Neuronal stem cell (in vitro differentiated cells): ENCODE data around the gene UFSP2. TPM values are rescaled to one million over a fixed set of nuclear protein-coding genes. Genes with fewer than 3 reads are reported as not detected.

Source experiments
- DNase-seq: peaks from one replicate; pipeline ENCODE4 v3.0.0-alpha.2; 2013; ENCODE audit warnings: low spot score
- H2AFZ ChIP-seq: one replicate; pipeline ENCODE4 v1.6.1; 2013; ENCODE audit warnings: mild to moderate bottlenecking, low read length, inconsistent platforms
- H2AK5ac ChIP-seq: 2 replicates; pipeline ENCODE4 v1.6.1; 2013; ENCODE audit warnings: low read depth, mild to moderate bottlenecking, inconsistent platforms, low read length, moderate library complexity, mixed read lengths
- H2BK120ac ChIP-seq: 2 replicates; pipeline ENCODE4 v1.6.1; 2013; ENCODE audit warnings: low read depth, mild to moderate bottlenecking, inconsistent platforms, low read length, moderate library complexity, mixed read lengths
- H2BK12ac ChIP-seq: one replicate; pipeline ENCODE4 v1.6.1; 2013; ENCODE audit warnings: low read length, inconsistent platforms
- H2BK15ac ChIP-seq: 2 replicates; pipeline ENCODE4 v1.6.1; 2013; ENCODE audit warnings: mild to moderate bottlenecking, low read length, inconsistent platforms, mixed read lengths
- H2BK5ac ChIP-seq: one replicate; pipeline ENCODE4 v1.6.1; 2013; ENCODE audit warnings: inconsistent platforms, mild to moderate bottlenecking, low read length, moderate library complexity
- H3K14ac ChIP-seq: one replicate; pipeline ENCODE4 v1.6.1; 2013; ENCODE audit warnings: low read length, inconsistent platforms
- H3K18ac ChIP-seq: 2 replicates; pipeline ENCODE4 v1.6.1; 2013; ENCODE audit warnings: low read length, inconsistent platforms
- H3K23ac ChIP-seq: 2 replicates; pipeline ENCODE4 v1.6.1; 2013; ENCODE audit warnings: low read depth, mild to moderate bottlenecking, mixed read lengths, low read length, inconsistent platforms; ENCODE audit not compliant: poor library complexity
- H3K27ac ChIP-seq: replicated peaks from 3 replicates; pipeline ENCODE4 v1.5.1; 2013; ENCODE audit warnings: low read length, inconsistent platforms
- H3K27me3 ChIP-seq, 3 experiments: 2 replicates each; pipeline ENCODE4 v1.6.1; 2013; ENCODE audit warnings: low read length in 3 of 3, mild to moderate bottlenecking in 2 of 3, inconsistent platforms in 1 of 3, low read depth in 1 of 3, mixed read lengths in 1 of 3, moderate library complexity in 1 of 3; ENCODE audit not compliant: control insufficient read depth in 3 of 3, insufficient read depth in 3 of 3
- H3K36me3 ChIP-seq, 2 donors: replicated peaks in 1 of 2; 2 replicates each; pipeline ENCODE4 v1.6.1; 2013; ENCODE audit warnings: low read length in 2 of 2; ENCODE audit not compliant: control insufficient read depth in 2 of 2, insufficient read depth in 2 of 2
- H3K4ac ChIP-seq: 2 replicates; pipeline ENCODE4 v1.6.1; 2013; ENCODE audit warnings: inconsistent platforms, mild to moderate bottlenecking, low read length, moderate library complexity
- H3K4me1 ChIP-seq, 2 donors: 1 replicate in 1 of 2; 2 replicates in 1 of 2; pipeline ENCODE4 v1.6.1; 2013; ENCODE audit warnings: low read length in 2 of 2, low read depth in 1 of 2; ENCODE audit not compliant: control insufficient read depth in 2 of 2, insufficient read depth in 1 of 2
- H3K4me2 ChIP-seq: one replicate; pipeline ENCODE4 v1.6.1; 2013; ENCODE audit warnings: mild to moderate bottlenecking, low read length, inconsistent platforms; ENCODE audit not compliant: insufficient read depth, poor library complexity, severe bottlenecking
- H3K4me3 ChIP-seq, 2 donors: 2 replicates each; pipeline ENCODE4 v1.5.1; 2013; ENCODE audit warnings: low read length in 2 of 2, mild to moderate bottlenecking in 2 of 2, inconsistent platforms in 1 of 2, moderate library complexity in 1 of 2
- H3K79me1 ChIP-seq: one replicate; pipeline ENCODE4 v1.6.1; 2013; ENCODE audit warnings: low read depth, mild to moderate bottlenecking, inconsistent platforms, low read length, moderate library complexity
- H3K9ac ChIP-seq: one replicate; pipeline ENCODE4 v1.6.1; 2013; ENCODE audit warnings: mild to moderate bottlenecking, low read depth, low read length, inconsistent platforms; ENCODE audit not compliant: poor library complexity
- H3K9me3 ChIP-seq, 2 donors: replicated peaks in 1 of 2; 2 replicates each; pipeline versions ENCODE3 to v1.6.1; 2013; ENCODE audit warnings: low read length in 2 of 2, mild to moderate bottlenecking in 2 of 2, inconsistent platforms in 1 of 2, low read depth in 1 of 2, mixed read lengths in 1 of 2, moderate library complexity in 1 of 2; ENCODE audit not compliant: control insufficient read depth in 2 of 2, insufficient read depth in 1 of 2
- H4K8ac ChIP-seq: one replicate; pipeline ENCODE4 v1.6.1; 2013; ENCODE audit warnings: low read depth, mild to moderate bottlenecking, inconsistent platforms, low read length, moderate library complexity
- H4K91ac ChIP-seq: one replicate; pipeline ENCODE4 v1.6.1; 2013; ENCODE audit warnings: low read length, low read depth, mild to moderate bottlenecking, inconsistent platforms; ENCODE audit not compliant: poor library complexity
- WGBS, 2 donors: extraction: QIAGEN DNeasy Blood & Tissue Kit; methylation state at CpG; one replicate each; pipeline ENCODE4 v1.1.7; 2013; ENCODE audit warnings: missing lambda C conversion rate in 2 of 2, mixed read lengths in 1 of 2; ENCODE audit not compliant: insufficient read length in 2 of 2, insufficient replicate concordance in 1 of 2; ENCODE audit errors: extremely low coverage in 2 of 2; 5-methylcytosine and 5-hydroxymethylcytosine counted together
- small RNA-seq: library from polyadenylated mRNA; stranded (forward); fragments of <200 nt; extraction: miRNeasy Mini kit (QIAGEN cat#:217004); gene quantifications from one replicate; pipeline ENCODE3, GENCODE V24; 2013; ENCODE audit not compliant: insufficient read depth

Gene UFSP2

GRCh38 chr4:185352202-185352601 is 73.6 kb downstream of the UFSP2 start:
- Histone ChIP-seq H2BK12ac (no peak overlapping the region), H2BK15ac (no peak overlapping the region), H3K23ac (no peak overlapping the region), H3K9me3 (no peaks in the 10 kb centered on the region), H3K4me3 (no peak overlapping the region), H4K91ac (no peak overlapping the region), H3K18ac (no peak overlapping the region), H2BK5ac (no peak overlapping the region), H3K4me1 (no peaks in the 10 kb centered on the region), H2AK5ac (no peak overlapping the region), H3K27me3 (no peaks in the 10 kb centered on the region), H2BK120ac (no peak overlapping the region), H2AFZ (no peak overlapping the region), H3K14ac (no peak overlapping the region), H3K27ac (no peak overlapping the region), H3K36me3 (peaks cover 13 to 41% of the 10 kb centered on the region in 2 donors), H3K4me2 (no peak overlapping the region), H3K79me1 (no peaks in the 10 kb centered on the region), H4K8ac (no peak overlapping the region), H3K4ac (no peak overlapping the region), H3K9ac (no peak overlapping the region)
- no peak for DNase-seq
- no CpG with 5 or more reads among the region's 7 CpGs for WGBS, 2 donors

GRCh38 chr4:185351691-185352090 is 74.1 kb downstream of the UFSP2 start:
- WGBS, 2 donors: no CpG with 5 or more reads among the region's 13 CpGs
- Histone ChIP-seq H2BK120ac (no peak overlapping the region), H2BK12ac (no peak overlapping the region), H3K14ac (no peak overlapping the region), H2BK15ac (no peak overlapping the region), H4K8ac (no peak overlapping the region), H2BK5ac (no peak overlapping the region), H3K18ac (no peak overlapping the region), H3K23ac (no peak overlapping the region), H4K91ac (no peak overlapping the region), H3K9me3 (no peaks in the 10 kb centered on the region), H3K4me2 (no peak overlapping the region), H3K27ac (no peak overlapping the region), H3K4ac (no peak overlapping the region), H3K27me3 (no peaks in the 10 kb centered on the region), H3K4me1 (no peaks in the 10 kb centered on the region), H3K9ac (no peak overlapping the region), H3K36me3 (peaks cover 15 to 45% of the 10 kb centered on the region in 2 donors), H2AFZ (no peak overlapping the region), H3K4me3 (no peak overlapping the region), H2AK5ac (no peak overlapping the region), H3K79me1 (no peaks in the 10 kb centered on the region)
- no peak for DNase-seq

Small RNA genes within 50 kb of the gene (small RNA-seq; reads per million reads assigned to genes)
- gene RF00019: not detected
